NK-92 (cell line): ENCODE measurements around the gene LIMS2.

Experiments used
- DNase-seq: peaks from one replicate; lab custom pipeline; 2025; ENCODE audit not compliant: unreplicated experiment; lab: John Stamatoyannopoulos, UW

Gene LIMS2

DNA sequence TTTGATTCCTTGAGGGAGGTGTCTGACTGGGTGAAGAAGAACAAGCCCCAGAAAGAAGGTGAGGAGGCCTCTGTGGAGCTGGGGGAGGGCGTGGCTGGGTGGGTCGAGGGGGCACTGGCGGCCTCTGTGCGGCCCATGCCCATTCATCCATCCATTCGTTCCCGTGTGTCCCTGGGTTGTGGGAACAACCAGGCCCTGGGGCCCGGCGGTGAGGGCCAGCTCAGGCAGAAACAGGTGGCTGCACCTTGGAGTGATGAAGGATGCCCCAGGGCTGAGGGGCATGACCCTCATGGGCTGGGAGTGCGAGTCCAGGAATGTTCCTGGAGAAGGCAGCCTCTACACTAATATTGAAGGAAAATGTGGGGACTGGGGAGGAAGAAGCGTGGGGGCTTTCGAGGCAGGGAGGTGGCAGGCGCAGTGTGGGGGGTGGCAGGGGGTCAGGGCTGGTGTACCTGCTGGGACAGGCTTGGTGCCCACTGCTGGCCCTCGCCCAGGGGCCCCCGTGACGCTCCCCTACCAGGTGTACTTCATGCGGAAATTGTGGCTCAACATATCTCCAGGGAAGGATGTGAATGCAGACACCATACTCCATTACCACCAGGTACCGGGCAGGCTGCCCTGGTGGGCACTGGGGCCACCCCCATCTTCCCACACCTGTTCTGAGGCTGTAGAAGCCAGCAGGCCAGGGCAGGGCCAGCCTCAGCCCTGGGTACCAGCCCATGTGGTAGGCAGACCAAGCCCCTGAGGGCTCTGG is 40.5 kb downstream of the LIMS2 start:
- DNase-seq, result no peak

DNA sequence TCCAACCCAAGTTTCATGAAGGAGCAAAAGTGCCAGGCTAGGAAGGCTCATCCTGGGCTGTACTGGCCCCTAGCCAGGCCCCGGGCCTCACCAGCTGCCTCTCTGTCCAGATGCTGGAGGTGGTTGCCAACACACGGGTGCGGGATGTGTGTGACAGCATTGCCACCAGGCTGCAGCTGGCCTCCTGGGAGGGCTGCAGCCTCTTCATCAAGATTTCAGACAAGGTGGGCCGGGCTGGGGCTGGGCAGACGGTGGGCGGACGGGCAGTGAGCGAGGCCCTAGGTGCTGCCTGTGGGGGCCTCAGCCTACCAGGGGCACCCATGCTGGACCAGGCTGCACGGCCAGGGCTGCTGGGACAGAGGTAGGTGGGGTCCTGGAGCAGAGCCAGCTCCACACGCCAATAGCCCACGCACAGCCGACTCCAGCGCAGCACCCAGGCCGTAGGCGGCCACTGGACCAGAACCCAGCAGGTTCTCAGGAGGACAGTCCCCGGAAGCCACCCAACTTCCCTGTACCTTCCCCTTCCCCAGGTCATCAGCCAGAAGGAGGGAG is 41.2 kb downstream of the LIMS2 start:
- no peak for DNase-seq

DNA sequence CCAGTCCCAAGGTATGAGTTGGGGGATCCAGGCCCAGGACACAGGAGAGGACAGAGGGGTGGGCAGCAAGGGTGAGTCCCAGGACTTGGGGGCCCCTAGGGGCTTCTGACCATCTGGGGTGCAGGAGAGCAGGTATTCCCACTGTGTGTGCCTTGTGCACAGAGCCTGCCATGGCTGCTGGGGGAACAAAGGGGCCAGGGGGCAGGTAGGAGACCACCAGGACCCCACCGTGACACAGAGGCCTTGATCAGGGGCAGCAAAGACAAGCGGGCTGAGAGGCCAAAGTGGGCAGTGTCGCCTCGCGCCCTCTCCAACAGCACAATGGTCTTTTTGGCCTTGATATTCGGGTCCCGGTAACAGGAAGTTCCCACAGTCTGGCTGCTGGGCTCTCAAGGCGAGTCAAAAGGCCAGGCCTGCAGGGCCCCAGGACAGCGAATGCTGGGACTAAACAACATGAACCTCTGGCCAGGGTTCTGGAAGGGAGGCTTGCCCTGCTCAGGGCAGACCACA is 41.7 kb downstream of the LIMS2 start:
- DNase-seq, result no peak

DNA sequence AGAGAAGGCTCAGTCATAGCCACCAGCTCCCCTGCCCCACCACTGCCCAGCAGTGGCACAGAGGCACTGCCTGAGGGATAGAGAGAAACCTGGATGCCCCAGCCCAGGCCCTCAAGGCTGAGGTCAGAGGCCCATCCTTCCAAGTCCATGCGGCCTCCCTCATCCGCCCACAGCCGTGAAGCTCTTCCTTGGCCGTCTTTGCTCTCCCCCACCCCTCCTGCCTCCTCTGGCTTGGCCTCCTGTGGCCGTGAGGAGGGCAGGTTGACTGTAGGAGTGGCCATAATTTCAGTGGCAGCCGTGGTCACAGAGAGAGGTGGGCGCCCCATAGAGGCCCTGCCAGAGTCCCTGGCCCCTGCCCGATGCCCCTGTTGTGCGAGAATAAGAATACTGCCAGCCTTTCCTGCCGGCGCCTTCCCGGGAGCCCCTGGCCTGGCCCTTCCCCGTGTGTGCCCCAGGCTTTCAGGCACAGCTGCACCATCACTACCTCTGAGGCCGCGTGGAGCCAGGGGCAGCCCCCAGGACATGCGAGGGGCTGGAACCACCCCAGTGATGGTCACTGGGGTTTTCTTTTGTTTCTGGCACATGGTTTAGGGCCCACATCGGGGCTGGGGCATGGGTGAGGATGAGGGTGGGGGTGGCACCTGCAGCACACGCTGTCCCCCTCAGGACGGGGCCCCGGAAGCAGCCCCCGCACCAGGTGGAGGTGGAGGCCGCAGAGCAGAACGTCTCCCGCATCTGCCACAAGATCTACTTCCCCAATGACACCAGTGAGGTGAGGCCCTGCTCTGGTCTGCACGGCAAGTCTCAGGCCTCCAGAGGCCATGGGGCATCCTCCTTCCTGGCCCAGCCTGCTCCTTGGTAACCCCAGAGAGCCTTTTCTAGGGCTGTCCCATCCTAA is 42.5 kb downstream of the LIMS2 start:
- no peak for DNase-seq

DNA sequence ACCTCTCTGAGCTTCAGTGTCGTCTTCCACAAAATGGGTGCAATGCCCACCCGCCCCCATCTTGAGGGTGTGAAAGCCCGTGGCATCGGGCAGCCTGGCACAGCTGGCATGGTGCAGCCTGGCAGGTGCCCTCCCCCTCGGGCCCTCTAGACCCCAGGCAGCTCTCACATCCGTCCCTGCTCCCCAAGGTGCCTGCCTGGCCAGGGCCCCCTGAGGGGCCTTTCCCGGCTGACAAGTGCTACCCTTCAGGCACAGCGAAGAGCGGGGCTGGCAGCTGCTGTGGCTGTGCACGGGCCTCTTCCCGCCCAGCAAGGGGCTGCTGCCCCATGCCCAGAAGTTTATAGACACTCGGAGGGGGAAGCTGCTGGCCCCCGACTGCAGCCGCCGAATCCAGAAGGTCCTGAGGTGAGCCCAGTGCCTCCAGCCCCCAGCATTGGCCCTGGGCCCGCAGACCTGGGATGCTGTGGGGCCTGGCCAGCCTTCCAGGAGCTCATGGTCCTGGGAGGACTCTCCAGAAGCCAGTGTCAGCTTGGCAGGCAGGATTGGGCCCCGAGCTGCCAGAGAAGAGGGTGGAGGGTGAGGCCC is 43.2 kb downstream of the LIMS2 start:
- DNase-seq, result no peak

DNA sequence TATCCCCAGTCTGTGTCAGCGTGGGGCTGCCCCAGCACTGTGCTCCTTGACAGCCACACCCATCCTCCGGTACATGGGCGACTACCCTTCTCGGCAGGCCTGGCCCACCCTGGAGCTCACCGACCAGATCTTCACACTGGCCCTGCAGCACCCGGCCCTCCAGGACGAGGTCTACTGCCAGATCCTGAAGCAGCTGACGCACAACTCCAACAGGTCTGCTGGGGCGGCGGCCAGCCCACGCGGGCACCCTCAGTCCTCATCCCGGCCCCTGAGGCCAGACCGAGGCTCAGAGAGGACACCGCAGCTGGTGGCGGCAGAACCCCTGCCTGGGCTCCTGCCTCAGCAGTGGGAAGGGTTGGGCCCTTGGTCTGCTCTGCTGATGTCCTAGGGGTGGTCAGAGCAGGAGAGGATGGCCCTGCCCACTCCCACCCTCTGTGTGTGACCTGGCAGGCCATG is 43.8 kb downstream of the LIMS2 start:
- no peak for DNase-seq

DNA sequence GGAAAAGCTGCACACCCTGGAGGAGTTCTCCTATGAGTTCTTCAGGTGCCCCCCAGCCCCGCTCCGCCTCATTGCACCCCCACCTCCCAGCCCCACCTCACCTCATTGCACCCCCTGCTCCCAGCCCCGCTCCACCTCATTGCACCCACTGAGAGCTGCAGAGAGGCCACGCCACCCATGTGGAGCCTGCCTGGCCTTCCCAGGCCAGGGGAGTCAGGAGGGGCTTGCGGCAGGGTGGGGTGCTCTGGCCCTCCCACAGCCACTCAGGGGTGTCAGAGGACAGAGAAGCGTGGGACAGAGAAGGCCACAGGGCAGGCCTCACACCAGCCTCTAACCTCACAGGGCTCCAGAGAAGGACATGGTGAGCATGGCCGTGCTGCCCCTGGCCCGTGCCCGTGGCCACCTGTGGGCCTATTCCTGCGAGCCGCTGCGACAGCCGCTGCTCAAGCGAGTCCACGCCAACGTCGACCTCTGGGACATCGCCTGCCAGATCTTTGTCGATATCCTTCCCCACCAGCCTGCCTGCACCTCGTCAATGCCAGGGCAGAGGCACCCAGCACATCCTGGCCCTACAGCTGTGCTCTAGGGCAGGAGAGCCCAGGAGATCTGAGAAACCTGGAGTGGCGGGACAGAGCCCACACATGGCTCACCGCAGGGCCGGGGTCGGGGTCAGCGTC is 44.3 kb downstream of the LIMS2 start:
- no peak for DNase-seq

DNA sequence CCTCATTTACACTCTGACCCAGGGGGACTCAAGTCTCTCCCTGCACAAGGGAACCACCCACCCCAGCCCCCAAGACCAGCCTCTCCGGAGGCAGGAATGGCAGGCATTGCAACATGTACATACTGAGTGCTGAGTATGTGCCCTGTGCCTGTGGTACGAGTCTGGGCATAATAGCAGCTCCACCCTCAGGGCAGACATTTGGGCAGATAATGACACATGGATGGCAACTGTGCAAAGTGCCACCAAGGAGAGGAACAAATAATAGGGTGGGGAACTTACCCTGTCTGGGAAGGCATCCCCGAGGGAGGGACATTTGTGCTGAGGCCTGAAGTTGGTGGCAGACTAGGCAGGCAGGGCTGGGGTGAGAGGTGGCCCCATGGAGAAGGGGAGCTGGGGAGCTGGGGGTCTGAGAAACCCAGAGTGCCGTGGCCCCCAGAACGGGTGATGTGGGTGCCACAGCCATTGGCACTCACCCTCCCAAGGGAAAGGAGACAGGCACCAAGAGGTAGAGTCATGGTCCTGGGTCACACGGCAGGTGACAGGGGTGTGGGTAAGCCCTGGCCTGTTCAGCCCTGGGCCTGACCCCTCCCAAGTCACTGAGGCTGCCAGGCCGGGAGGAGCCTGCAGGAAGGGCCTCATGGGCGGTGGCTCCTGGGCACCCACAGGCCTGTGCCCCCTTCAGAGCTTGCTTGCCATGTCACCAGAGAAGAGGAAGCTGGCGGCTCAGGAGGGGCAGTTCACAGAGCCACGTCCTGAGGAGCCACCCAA is 45.0 kb downstream of the LIMS2 start:
- DNase-seq, result no peak

DNA sequence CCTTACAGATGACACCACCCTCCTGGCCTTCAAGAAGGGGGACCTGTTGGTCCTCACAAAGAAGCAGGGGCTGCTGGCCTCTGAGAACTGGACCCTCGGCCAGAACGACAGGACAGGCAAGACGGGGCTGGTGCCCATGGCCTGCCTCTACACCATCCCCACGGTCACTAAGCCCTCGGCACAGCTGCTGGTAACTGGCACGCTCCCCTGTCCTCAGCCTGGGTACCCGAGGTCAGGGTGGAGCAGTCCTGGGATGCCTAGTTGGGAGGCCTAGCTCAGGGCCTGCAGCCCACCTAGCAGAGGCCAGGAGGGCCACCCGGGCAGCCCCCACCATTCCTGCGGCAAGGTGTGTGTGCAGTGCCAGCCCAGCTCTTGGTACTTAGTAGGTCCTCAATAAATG is 45.7 kb downstream of the LIMS2 start:
- no peak for DNase-seq

DNA sequence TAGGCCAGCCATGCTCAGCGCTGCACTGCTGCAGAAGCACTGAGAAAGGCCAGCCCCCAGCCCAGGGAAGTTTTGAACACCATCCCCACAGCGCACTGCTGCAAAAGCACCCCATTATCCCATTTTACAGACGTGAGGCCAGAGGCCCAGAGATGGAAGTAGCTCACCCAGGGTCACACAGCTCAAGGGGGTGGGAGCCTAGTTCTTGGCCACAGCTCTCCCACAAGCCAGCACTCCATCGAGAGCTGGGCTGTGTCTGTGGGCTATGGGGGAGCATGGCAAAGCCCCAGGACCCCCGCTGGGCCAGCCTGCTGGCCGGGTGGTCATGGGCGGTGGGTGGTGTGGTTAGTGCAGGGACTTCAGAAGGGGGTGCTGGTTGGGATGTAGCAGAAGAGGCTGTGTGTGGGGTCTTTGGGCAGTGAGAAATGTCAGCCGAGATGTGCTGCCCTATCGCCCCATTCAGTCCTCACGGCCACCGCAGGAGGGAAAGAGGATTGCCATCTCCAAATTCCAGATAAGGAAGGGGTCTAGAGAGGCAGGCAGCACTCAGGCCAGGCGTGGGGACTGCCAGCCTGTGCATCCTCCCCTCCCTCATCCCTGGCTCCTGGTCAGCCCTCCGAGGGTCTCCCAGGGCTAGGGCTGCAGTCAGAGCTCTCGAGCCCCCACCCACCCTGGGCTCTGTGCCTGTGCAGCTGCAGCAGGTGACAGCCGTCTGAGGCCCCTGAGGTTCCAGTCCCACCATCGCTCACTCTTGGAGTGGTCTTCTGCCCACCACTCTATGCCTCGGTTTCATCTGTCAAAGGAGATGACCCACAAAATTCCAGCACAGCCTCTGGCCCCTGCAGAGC is 46.3 kb downstream of the LIMS2 start:
- no peak for DNase-seq

DNA sequence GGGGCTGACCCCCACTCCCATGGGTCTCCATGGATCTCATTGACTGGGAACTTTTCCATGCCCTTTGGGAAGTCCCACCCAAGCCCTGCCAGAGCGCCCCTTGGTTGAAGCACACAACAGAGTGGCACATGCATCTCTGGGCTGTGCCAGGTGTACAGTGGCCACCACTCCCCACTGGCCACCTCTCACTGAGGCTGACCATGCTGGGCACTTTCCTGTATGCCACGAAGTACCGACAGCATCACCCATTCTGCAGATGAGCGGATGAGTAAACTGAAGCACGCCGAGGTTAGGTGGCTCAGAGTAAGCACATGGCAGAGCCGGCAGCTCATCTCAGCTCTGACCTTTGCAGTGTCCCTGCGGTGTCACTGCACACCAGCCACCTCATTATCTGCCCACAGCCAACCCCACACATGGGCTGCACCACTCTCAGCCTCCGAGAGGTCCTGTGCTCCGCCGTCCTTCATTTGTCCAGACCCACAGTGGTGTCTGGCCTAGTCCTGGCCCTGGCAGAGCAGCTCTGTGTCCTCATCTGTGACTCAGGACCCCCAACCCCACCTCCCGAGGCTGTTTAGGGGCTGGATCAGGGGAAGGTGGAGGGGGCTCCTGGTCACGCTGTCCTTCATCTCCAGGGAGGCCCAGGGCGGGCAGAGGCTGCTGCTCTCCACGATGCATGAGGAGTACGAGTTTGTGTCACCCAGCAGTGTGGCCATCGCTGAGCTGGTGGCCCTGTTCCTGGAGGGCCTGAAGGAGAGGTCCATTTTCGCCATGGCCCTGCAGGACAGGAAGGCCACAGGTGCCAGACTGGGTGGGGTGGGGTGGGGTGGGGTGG is 47.4 kb downstream of the LIMS2 start:
- no peak for DNase-seq

DNA sequence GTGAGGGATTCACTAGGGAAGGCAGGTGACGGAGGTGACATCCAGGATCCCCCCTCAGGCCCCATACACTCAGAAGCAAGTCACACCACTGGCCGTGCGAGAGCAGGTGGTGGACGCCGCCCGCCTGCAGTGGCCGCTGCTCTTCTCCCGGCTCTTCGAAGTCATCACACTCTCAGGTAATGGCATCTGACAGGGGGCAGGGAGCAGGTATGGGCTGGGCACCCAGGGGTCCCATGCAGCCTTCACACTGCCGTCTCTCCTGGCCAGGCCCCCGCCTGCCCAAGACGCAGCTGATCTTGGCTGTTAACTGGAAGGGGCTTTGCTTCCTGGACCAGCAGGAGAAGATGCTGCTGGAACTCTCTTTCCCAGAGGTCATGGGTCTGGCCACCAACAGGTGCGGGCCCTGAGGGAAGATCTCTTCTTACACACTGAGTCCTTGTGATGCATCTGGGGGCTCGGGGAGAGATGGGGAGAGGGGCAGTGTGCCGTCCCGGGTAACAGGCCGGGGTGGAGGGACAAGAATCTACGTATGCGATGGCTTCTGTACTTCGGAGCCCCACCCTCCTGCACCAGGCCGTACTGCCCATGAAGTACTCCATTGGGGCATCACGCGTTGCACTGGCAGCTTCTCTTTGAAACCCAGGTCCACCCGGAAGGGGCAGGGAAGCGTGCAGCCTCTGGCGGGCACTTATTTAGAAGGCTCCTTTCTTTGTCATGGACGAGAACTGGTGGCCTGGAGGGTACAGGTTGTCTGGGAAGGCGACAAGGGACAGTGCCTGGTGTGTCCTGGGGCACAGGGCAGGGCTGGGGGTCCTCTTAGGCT is 48.2 kb downstream of the LIMS2 start:
- no peak for DNase-seq

DNA sequence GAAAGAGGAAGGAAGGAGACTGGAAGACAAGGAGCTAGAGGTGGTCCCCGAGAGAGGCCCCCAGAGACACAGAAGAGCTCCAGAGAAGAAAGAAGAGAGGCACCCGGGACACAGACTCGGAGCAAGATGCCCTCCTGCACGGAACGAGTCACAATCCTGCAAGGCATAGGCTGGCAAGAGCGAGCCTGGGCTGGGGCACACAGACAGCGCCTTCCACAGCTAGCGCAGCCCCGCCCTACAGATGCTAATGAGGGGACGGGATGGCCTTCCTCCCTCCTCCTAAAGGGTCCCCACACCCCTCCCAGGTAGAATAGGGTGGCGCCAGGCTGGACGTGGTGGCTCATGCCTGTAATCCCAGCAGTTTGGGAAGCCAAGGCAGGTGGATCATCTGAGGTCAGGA is 49.2 kb downstream of the LIMS2 start:
- DNase-seq, result no peak

DNA sequence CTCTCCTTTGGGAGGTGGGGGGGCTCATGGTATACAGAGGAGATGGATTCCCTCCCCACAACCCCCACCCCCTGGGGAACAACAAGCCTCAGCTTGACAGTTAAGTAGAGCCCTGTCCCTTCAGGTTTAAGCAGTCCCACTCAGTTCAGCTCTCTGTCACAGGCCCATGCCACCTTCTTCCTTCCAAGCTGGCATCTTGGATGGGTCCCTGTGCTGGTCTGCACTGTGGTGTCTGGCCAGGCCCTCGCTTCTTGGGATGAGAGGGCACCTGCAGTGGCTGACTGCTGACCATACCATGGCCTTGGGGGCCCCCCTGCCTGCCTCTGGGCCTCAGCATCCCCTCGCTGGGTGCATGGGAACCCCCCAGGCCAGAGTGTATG is 49.8 kb downstream of the LIMS2 start:
- no peak for DNase-seq

DNA sequence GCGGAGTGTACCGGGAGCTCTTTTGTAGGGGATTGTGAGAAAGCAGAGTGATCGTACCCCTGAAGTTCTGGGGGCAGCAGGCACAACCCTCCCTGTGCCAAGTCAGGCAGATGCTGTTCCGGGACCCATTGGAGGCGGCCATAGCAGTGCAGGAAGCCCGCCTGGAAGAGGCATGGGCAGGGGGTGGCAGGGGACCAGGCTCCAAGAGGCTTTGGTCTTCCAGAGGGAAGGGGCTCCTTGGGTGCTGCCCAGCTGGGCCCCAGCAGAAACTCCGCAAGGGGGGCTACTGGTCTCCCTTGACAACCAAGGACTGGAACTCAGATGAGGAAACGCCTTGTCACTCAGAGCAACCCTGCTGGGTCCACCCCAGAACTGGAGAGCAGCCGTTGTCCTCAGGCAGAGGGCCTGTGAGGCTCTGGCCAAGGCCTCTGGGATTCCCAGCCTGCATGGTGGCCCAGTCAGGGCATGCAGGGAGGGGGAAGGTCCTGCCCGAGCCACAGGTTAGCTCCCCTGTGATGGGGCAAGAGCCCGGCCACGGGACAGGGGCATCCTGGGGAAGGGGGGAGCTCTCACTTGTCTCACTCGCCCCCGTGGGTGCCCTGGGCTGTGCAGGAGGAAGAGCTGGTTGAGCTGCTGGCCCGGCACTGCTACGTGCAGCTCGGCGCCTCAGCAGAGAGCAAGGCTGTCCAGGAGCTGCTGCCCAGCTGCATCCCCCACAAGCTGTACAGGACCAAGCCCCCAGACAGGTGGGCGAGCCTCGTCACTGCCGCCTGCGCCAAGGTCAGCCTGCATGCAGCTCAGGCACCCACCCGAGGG is 50.4 kb downstream of the LIMS2 start:
- no peak for DNase-seq

DNA sequence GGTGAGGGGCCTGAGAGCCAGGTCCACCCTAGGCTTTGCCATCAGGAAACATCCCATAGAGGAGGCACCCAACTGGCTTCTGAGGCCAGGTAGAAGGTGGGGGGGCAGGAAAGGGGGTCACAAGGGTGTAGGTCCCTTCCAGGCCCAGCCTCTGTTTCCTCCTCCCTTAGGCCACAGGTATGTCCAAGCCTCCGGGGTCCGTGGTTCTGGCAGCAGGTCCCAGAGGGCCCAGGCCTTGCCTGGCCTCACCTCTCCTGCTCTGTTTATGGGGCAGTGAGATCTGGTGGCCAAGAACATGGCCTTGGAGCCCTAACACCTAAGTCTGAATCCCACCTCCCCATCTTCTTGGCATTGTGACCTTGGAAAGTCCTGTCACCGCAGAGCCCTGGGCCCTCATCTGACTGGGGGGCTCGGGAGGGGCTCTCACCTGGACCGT is 51.0 kb downstream of the LIMS2 start:
- no peak for DNase-seq
